H4 (cell line): ENCODE measurements around the gene BTBD6. TPM values are rescaled to one million over a fixed set of nuclear protein-coding genes. Genes with fewer than 3 reads are reported as not detected.

Experiments used
- DNase-seq: peaks from one replicate; pipeline ENCODE4 v3.0.0-alpha.2; 2015; ENCODE audit warnings: low spot score
- total RNA-seq: library from RNA; depleted of rRNA; stranded (reverse); fragments of >200 nt; shearing (Covaris generic); gene quantifications from 2 replicates; pipeline ENCODE4 v1.2.3, GENCODE V29; 2014

BTBD6 gene
- total RNA-seq, 1 experiment from 2014 or later: 16.8 TPM

GRCh38 chr14:105229099-105229655, 19.2 kb upstream of the BTBD6 start:
- DNase-seq: no peak

GRCh38 chr14:105240811-105241576, 7.3 kb upstream of the BTBD6 start:
- no peak for DNase-seq

GRCh38 chr14:105241641-105242040, 6.7 kb upstream of the BTBD6 start:
- no peak for DNase-seq

- no peak for DNase-seq
Observed at GRCh38 chr14:105244334-105244733, 4.0 kb upstream of the BTBD6 start.

- no peak for DNase-seq
Observed at GRCh38 chr14:105247026-105247425, 1.3 kb upstream of the BTBD6 start.

GRCh38 chr14:105247715-105248367, 492 bp upstream of the BTBD6 start:
- no peak for DNase-seq

GRCh38 chr14:105249182-105250007, 1.1 kb downstream of the BTBD6 start:
- DNase-seq: no peak

GRCh38 chr14:105250008-105250366, 1.7 kb downstream of the BTBD6 start:
- DNase-seq: no peak

GRCh38 chr14:105250986-105251385, 2.7 kb downstream of the BTBD6 start:
- DNase-seq: no peak

GRCh38 chr14:105251920-105252319, 3.6 kb downstream of the BTBD6 start:
- no peak for DNase-seq

- no peak for DNase-seq
Observed at GRCh38 chr14:105252552-105253328, 4.4 kb downstream of the BTBD6 start.

- no peak for DNase-seq
Observed at GRCh38 chr14:105253329-105253682, 5.0 kb downstream of the BTBD6 start.

- no peak for DNase-seq
Observed at GRCh38 chr14:105255021-105255507, 6.7 kb downstream of the BTBD6 start.

- no peak for DNase-seq
Observed at GRCh38 chr14:105256292-105256960, 8.1 kb downstream of the BTBD6 start.

GRCh38 chr14:105257464-105257863, 9.1 kb downstream of the BTBD6 start:
- no peak for DNase-seq

- DNase-seq: no peak
Observed at GRCh38 chr14:105258846-105259245, 10.5 kb downstream of the BTBD6 start.

- no peak for DNase-seq
Observed at GRCh38 chr14:105260959-105261358, 12.6 kb downstream of the BTBD6 start.

- no peak for DNase-seq
Observed at GRCh38 chr14:105261781-105262180, 13.4 kb downstream of the BTBD6 start.

- DNase-seq: no peak
Observed at GRCh38 chr14:105267820-105268548, 19.7 kb downstream of the BTBD6 start.

GRCh38 chr14:105268736-105269354, 20.5 kb downstream of the BTBD6 start:
- DNase-seq: no peak
